ENCODE measurements around the gene GNRH2.
"Not testable (repeated sequence)": the region's sequence is repeated elsewhere in the genome, so short reads cannot be mapped to it uniquely, and the experiment has no call there.

GNRH2 gene

GRCh38 chr20:3044336-3044965, 1.0 kb downstream of the GNRH2 start:
- no peak for DNase-seq

- DNase-seq, result peak in 1 of 2 experiments; percentile 61
Measured at GRCh38 chr20:3045042-3045815, 1.8 kb downstream of the GNRH2 start.

GRCh38 chr20:3045816-3046676, 2.6 kb downstream of the GNRH2 start, which contains the start of gene MRPS26:
Gene MRPS26 (plus strand): TSS chr20:3046052. CDS start chr20:3046069, 17 bp downstream.
- peak; percentile 73 to 90 for DNase-seq

GRCh38 chr20:3046677-3047462, 3.4 kb downstream of the GNRH2 start:
- DNase-seq, result peak in 1 of 2 experiments; percentile 37

- no peak for DNase-seq
Measured at GRCh38 chr20:3047486-3048419, 4.3 kb downstream of the GNRH2 start.

- DNase-seq, result no peak
Measured at GRCh38 chr20:3051385-3052019, 8.1 kb downstream of the GNRH2 start.

- no peak for DNase-seq
Measured at GRCh38 chr20:3059489-3059888, 16.1 kb downstream of the GNRH2 start.

GRCh38 chr20:3064119-3064518, 20.7 kb downstream of the GNRH2 start:
- not testable (repeated sequence) for DNase-seq

- no peak for DNase-seq
Measured at GRCh38 chr20:3067139-3068014, 24.0 kb downstream of the GNRH2 start.

GRCh38 chr20:3068075-3068474, 24.7 kb downstream of the GNRH2 start:
- no peak for DNase-seq

GRCh38 chr20:3068986-3069900, 25.8 kb downstream of the GNRH2 start:
- DNase-seq, result no peak

GRCh38 chr20:3070725-3071124, 27.3 kb downstream of the GNRH2 start:
- DNase-seq, result no peak

GRCh38 chr20:3071266-3071609, 27.8 kb downstream of the GNRH2 start:
- DNase-seq, result no peak

GRCh38 chr20:3071610-3072529, 28.4 kb downstream of the GNRH2 start, which contains the start of gene OXT:
Gene OXT (plus strand): TSS chr20:3071620. CDS start chr20:3071656, 36 bp downstream.
- no peak for DNase-seq

- DNase-seq, result no peak
Measured at GRCh38 chr20:3072530-3073250, 29.3 kb downstream of the GNRH2 start.

GRCh38 chr20:3073251-3073643, 29.8 kb downstream of the GNRH2 start:
- not testable (repeated sequence) for DNase-seq

- no peak for DNase-seq
Measured at GRCh38 chr20:3074812-3075211, 31.4 kb downstream of the GNRH2 start.
